ENCODE measurements around the gene AP4S1.

AP4S1 gene

DNA sequence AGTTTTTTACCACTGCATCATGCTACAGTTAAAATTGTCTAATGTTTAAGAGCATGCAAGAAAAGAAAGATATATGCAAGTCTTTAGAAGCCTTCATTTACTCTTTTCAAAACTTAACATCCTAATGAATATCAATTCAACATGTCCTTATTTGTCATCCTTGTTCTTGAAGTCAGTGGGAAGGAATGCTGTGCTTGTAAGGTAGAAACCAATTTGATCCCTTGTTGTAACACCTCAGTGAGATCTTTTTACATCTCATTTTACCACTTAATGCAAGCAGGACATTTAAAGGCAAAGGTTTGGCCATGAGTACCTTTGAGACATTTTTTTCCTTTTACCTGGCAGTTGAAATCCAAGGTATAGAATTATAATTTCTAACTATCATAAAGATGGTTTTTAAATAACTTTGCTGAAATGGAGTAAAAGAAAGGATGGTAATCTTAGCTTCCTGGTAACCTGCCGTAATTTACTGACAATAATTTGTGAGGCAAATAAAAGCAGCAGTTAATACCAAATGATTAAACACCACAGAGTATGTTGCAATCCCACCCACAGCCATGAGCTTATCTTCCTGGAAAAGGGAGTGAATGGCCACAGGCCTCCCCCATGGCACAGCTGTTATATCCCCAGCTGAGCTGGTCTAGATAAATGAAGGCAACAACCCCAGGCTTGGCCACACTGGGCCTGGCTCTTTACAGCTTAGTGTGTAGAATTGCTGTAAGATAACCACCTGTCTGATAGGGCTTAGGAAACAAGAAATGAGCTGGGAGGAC lies 33.9 kb downstream of the AP4S1 start (continued):
- TF ChIP-seq ZFP37 (tag by site-specific recombination; IDR thresholded peaks at IDR 0.05) (no peak), ZNF529 (tag by site-specific recombination; IDR thresholded peaks at IDR 0.05; ENCODE audit: insufficient replicate concordance) (no peak), ZNF416 (tag by site-specific recombination; IDR thresholded peaks at IDR 0.05) (no peak), GLIS1 (tag by site-specific recombination; IDR thresholded peaks at IDR 0.05) (peak; percentile 97), ZNF701 (tag by site-specific recombination; IDR thresholded peaks at IDR 0.05) (no peak), ZNF558 (tag by site-specific recombination; IDR thresholded peaks at IDR 0.05) (no peak), ZEB2 (tag by site-specific recombination; IDR thresholded peaks at IDR 0.05) (no peak), SP7 (tag by site-specific recombination; IDR thresholded peaks at IDR 0.05) (peak; percentile 13; the same call in 1 of the 2 replicates), ZIC2 (tag by site-specific recombination; IDR thresholded peaks at IDR 0.05) (peak; percentile 62), ZNF549 (tag by site-specific recombination; IDR thresholded peaks at IDR 0.05) (no peak), GLI2 (tag by site-specific recombination; IDR thresholded peaks at IDR 0.05; ENCODE audit: borderline replicate concordance, low read depth) (no peak), OVOL3 (tag by site-specific recombination; IDR thresholded peaks at IDR 0.05) (no peak), ZNF560 (tag by site-specific recombination; IDR thresholded peaks at IDR 0.05; ENCODE audit: borderline replicate concordance) (no peak), SETDB1 (IDR thresholded peaks at IDR 0.05; ENCODE audit: insufficient read length, low read length) (no peak), ZNF707 (tag by site-specific recombination; IDR thresholded peaks at IDR 0.05) (no peak), ZNF433 (tag by site-specific recombination; IDR thresholded peaks at IDR 0.05; ENCODE audit: low read depth) (no peak), ZNF791 (tag by site-specific recombination; IDR thresholded peaks at IDR 0.05) (no peak)
- TF ChIP-seq, protein P1, sequence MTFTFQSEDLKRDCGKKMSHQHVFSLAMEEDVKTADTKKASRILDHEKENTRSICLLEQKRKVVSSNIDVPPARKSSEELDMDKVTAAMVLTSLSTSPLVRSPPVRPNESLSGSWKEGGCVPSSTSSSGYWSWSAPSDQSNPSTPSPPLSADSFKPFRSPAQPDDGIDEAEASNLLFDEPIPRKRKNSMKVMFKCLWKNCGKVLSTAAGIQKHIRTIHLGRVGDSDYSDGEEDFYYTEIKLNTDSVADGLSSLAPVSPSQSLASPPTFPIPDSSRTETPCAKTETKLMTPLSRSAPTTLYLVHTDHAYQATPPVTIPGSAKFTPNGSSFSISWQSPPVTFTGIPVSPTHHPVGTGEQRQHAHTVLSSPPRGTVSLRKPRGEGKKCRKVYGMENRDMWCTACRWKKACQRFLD (tag by site-specific recombination; IDR thresholded peaks at IDR 0.05), result no peak
- TF ChIP-seq, protein P2, sequence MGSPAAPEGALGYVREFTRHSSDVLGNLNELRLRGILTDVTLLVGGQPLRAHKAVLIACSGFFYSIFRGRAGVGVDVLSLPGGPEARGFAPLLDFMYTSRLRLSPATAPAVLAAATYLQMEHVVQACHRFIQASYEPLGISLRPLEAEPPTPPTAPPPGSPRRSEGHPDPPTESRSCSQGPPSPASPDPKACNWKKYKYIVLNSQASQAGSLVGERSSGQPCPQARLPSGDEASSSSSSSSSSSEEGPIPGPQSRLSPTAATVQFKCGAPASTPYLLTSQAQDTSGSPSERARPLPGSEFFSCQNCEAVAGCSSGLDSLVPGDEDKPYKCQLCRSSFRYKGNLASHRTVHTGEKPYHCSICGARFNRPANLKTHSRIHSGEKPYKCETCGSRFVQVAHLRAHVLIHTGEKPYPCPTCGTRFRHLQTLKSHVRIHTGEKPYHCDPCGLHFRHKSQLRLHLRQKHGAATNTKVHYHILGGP (tag by site-specific recombination; IDR thresholded peaks at IDR 0.05), result no peak
- TF ChIP-seq, protein P3, sequence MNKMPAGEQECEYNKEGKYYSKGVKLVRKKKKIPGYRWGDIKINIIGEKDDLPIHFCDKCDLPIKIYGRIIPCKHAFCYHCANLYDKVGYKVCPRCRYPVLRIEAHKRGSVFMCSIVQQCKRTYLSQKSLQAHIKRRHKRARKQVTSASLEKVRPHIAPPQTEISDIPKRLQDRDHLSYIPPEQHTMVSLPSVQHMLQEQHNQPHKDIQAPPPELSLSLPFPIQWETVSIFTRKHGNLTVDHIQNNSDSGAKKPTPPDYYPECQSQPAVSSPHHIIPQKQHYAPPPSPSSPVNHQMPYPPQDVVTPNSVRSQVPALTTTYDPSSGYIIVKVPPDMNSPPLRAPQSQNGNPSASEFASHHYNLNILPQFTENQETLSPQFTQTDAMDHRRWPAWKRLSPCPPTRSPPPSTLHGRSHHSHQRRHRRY (tag by site-specific recombination; IDR thresholded peaks at IDR 0.05), result no peak
- TF ChIP-seq, protein P4, sequence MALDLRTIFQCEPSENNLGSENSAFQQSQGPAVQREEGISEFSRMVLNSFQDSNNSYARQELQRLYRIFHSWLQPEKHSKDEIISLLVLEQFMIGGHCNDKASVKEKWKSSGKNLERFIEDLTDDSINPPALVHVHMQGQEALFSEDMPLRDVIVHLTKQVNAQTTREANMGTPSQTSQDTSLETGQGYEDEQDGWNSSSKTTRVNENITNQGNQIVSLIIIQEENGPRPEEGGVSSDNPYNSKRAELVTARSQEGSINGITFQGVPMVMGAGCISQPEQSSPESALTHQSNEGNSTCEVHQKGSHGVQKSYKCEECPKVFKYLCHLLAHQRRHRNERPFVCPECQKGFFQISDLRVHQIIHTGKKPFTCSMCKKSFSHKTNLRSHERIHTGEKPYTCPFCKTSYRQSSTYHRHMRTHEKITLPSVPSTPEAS (tag by site-specific recombination; IDR thresholded peaks at IDR 0.05), result no peak
- TF ChIP-seq, protein P5, sequence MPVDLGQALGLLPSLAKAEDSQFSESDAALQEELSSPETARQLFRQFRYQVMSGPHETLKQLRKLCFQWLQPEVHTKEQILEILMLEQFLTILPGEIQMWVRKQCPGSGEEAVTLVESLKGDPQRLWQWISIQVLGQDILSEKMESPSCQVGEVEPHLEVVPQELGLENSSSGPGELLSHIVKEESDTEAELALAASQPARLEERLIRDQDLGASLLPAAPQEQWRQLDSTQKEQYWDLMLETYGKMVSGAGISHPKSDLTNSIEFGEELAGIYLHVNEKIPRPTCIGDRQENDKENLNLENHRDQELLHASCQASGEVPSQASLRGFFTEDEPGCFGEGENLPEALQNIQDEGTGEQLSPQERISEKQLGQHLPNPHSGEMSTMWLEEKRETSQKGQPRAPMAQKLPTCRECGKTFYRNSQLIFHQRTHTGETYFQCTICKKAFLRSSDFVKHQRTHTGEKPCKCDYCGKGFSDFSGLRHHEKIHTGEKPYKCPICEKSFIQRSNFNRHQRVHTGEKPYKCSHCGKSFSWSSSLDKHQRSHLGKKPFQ (tag by site-specific recombination; IDR thresholded peaks at IDR 0.05), result no peak

Measured in HEK293 (cell line).